ENCODE measurements around the gene CD4.

The CD4 gene

GRCh38 chr12:6757028-6757690 lies 32.2 kb upstream of the CD4 start:
- H3K9me3 ChIP-seq (ENCODE audit: control insufficient read depth, insufficient read depth, low read length): no peaks in the 10 kb centered on the region
- no peak overlapping the region for H3K9ac ChIP-seq (ENCODE audit: low read depth, low read length)
- no peaks in the 10 kb centered on the region for H3K36me3 ChIP-seq (ENCODE audit: insufficient read depth, low read length)
- peaks cover 15% of the 10 kb centered on the region for H3K4me1 ChIP-seq (ENCODE audit: insufficient read depth, low read length)

DNA sequence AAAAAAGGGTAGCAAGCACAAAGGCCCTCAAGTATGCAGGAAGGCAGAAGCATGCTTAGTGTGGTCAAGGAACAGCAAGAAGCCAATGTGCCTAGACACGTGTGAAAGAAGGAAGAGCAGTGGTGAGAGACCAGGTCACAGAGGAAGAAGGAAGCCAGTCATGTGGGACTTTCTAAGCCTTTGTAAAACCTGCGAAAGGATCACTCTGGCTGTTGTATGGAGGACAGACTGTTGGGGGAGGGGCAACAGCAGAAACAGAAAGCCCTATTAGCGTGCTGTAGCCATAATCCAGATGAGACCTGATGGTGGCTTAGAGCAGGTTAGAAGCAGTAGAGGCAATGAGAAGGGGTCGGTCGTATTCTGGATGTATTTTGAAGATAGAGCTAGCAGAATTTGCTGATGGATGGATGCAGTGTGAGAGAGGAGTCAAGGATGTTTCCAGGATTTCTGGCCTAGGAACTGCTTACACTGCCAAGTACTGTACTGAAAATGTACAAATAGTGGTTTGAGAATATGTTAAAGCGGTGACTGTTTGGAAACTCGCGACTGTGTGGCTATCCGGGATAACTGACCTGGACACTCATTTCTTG lies 30.7 kb upstream of the CD4 start:
- Histone ChIP-seq H3K9me3 (ENCODE audit: control insufficient read depth, insufficient read depth, low read length) (no peaks in the 10 kb centered on the region), H3K36me3 (ENCODE audit: insufficient read depth, low read length) (no peaks in the 10 kb centered on the region), H3K4me1 (ENCODE audit: insufficient read depth, low read length) (peaks cover 20% of the 10 kb centered on the region), H3K9ac (ENCODE audit: low read depth, low read length) (no peak overlapping the region)

DNA sequence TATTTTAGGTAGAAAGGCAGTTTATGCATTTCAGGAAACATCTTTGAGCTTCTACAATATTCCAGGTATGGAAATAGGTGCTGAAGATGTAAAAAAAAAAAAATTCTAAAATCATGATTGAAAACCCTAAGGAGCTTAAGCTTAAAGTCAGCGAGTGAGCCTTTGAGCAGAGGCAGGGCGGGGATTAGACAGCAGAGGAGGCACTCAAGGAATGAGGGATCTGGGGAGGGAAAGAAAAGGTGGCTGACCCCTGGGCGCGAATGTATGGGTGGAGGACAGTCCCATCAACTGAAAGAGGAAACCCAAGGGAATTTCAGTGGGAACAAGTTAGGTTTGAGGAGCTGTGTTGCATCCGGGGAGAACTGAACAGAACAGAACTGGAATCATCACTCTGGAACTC lies 29.6 kb upstream of the CD4 start:
- Histone ChIP-seq H3K9me3 (ENCODE audit: control insufficient read depth, insufficient read depth, low read length) (no peaks in the 10 kb centered on the region), H3K9ac (ENCODE audit: low read depth, low read length) (no peak overlapping the region), H3K36me3 (ENCODE audit: insufficient read depth, low read length) (no peaks in the 10 kb centered on the region), H3K4me1 (ENCODE audit: insufficient read depth, low read length) (peaks cover 17% of the 10 kb centered on the region)

- no peaks in the 10 kb centered on the region for H3K9me3 ChIP-seq (ENCODE audit: control insufficient read depth, insufficient read depth, low read length)
- H3K4me1 ChIP-seq (ENCODE audit: insufficient read depth, low read length): peaks cover 21% of the 10 kb centered on the region
- no peaks in the 10 kb centered on the region for H3K36me3 ChIP-seq (ENCODE audit: insufficient read depth, low read length)
- H3K9ac ChIP-seq (ENCODE audit: low read depth, low read length): peak overlapping the region; percentile 36
Measured at GRCh38 chr12:6763380-6763779, 25.9 kb upstream of the CD4 start.

- H3K36me3 ChIP-seq (ENCODE audit: insufficient read depth, low read length): no peaks in the 10 kb centered on the region
- H3K9ac ChIP-seq (ENCODE audit: low read depth, low read length): peak overlapping the region; percentile 36
- H3K9me3 ChIP-seq (ENCODE audit: control insufficient read depth, insufficient read depth, low read length): no peaks in the 10 kb centered on the region
- H3K4me1 ChIP-seq (ENCODE audit: insufficient read depth, low read length): peaks cover 22% of the 10 kb centered on the region
Measured at GRCh38 chr12:6764011-6764828, 25.1 kb upstream of the CD4 start.

DNA sequence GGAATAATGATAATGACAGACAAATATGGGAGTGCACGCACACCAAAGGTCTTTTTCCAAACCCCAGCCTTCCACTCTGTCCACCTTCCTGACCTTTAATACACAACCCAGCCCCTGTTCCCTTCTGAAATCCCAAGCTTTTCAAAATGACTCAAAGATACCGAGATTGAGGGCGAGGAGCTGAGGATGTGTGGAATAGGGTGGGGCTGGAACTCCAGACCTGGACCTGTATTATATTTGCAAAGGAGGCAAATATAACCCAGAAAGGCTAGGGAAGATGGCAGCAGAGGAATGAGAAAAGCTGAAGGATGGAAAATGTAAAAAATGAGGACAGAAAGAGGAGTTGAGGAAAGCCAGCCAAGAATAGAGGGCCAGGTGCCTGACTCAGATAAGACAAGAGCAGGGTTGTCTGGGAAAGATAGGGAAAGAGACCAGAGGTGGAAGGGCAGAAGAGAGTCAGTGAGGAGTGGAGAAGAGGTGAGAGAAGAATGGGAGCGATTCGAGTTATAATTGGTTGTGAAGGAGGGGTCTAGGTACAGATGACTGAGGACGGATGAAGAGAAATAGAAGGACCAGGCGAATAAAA lies 24.2 kb upstream of the CD4 start:
- Histone ChIP-seq H3K4me1 (ENCODE audit: insufficient read depth, low read length) (peaks cover 25% of the 10 kb centered on the region), H3K9me3 (ENCODE audit: control insufficient read depth, insufficient read depth, low read length) (no peaks in the 10 kb centered on the region), H3K9ac (ENCODE audit: low read depth, low read length) (peak overlapping the region; percentile 83), H3K36me3 (ENCODE audit: insufficient read depth, low read length) (no peaks in the 10 kb centered on the region)

- peak within 1 kb of the TSS; percentile 83 for H3K9ac ChIP-seq (ENCODE audit: low read depth, low read length)
- H3K9me3 ChIP-seq (ENCODE audit: control insufficient read depth, insufficient read depth, low read length): no peaks in the 10 kb centered on the region
- no peaks in the 10 kb centered on the region for H3K36me3 ChIP-seq (ENCODE audit: insufficient read depth, low read length)
- H3K4me1 ChIP-seq (ENCODE audit: insufficient read depth, low read length): peaks cover 25% of the 10 kb centered on the region
Measured at GRCh38 chr12:6765634-6766581, 23.4 kb upstream of the CD4 start, which contains the start of gene PTMS. PTMS (plus strand) TSS chr12:6766363; CDS start chr12:6766706, 343 bp downstream.

DNA sequence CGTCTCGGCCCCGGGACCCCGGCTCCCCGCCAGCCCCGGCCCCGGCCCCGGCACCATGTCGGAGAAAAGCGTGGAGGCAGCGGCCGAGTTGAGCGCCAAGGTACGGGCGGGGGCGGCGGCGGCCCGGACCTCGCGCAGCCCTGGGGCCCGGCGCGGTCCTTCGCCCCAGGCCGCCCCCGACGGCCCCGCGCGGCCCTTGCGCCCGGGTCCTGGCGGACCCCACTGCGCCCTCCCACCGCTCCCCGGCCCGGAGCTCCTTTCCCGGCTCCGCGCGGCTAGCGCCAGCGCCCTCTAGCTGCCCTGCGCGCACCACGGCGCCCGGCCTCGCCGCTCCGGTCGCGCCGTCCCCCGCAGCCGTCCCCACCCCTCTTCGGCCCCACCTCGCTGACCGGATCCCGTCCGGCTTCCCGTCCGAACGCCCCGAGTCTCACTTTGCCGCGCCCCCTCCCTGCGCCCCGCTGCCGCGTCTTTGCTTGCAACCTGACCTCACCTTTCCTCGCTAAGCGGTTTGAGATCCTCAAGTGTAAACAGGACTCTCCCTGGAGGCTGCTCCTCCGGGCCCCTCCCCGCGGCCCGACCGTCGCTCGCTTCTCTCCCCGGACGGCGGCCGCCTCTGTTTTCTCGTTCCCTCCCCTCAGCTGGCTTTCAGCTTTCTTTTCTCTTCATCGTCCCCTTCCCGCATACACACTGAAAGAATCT lies 22.5 kb upstream of the CD4 start:
- Histone ChIP-seq H3K9ac (ENCODE audit: low read depth, low read length) (peak overlapping the region; percentile 83), H3K9me3 (ENCODE audit: control insufficient read depth, insufficient read depth, low read length) (no peaks in the 10 kb centered on the region), H3K4me1 (ENCODE audit: insufficient read depth, low read length) (peaks cover 25% of the 10 kb centered on the region), H3K36me3 (ENCODE audit: insufficient read depth, low read length) (no peaks in the 10 kb centered on the region)

DNA sequence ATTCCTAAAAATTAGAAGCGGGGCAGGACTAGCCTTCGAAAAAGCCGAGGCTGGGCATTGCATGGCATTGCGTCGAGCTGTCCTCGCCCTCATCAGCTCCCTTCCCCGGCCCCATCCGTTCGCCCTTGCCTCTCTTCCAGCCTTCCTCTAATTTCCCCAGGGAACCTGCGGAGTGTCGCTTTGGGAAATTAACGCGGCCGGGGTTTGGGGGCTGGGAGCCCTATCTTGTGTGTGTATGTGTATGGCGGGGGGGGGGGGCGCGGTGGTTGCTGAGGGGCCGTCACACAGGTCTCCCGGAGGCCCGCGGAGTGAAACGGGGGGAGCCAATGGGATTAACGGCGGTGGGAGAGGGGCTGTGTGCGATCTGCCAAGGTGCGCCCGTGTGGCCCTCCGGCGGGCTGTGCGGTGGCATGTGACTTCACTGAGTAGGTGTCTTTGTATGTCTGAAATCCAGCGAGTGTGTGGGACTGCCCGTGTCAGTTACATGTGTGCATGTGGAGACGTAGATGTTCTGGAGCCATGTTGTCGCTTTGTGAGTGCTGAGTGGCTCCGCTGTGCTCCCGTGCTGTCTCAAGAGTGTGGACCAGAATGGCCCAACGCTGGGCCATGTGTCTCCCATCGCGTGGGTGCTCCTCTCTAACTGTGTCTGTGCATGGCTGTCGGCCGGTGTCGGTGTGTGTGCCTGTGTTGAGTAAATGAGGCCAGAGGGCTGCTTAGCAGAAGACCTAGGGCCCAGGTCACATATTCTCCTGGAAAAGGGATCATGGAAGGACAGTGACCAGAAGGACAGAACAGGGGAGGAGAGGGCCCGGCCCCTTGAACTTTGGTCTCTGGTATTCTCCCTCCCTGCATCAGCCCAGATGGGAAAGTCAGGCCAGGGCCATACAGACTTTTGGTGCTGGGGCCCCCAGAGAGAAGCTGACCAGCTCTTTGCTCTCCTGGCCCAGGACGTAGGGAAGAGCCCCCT lies 21.7 kb upstream of the CD4 start:
- peaks cover 25% of the 10 kb centered on the region for H3K4me1 ChIP-seq (ENCODE audit: insufficient read depth, low read length)
- H3K9ac ChIP-seq (ENCODE audit: low read depth, low read length): peak overlapping the region; percentile 83
- no peaks in the 10 kb centered on the region for H3K9me3 ChIP-seq (ENCODE audit: control insufficient read depth, insufficient read depth, low read length)
- no peaks in the 10 kb centered on the region for H3K36me3 ChIP-seq (ENCODE audit: insufficient read depth, low read length)

DNA sequence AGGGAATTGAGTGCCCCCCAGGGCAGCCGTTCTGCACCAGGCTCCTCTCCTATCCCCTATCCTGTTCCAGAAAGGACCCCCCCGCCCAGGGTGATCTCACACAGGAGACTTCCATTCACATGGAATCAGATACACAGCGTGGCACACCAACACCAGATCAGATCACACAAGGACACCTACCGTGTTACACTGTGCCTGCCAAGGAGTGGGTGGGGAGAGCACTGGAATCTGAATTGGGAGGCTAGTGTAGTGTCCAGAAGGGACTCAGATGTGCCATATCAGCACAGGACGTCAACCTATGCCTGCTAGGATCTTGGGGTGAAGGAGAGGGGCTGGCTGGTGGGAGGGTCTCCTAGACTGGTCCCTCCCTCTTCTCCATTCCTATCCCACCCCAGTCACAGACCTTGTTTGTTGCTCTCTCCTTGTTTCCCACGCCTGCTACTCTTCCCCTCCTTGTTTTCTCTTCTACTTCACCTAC lies 20.9 kb upstream of the CD4 start:
- H3K9ac ChIP-seq (ENCODE audit: low read depth, low read length): peak overlapping the region; percentile 83
- no peaks in the 10 kb centered on the region for H3K9me3 ChIP-seq (ENCODE audit: control insufficient read depth, insufficient read depth, low read length)
- no peaks in the 10 kb centered on the region for H3K36me3 ChIP-seq (ENCODE audit: insufficient read depth, low read length)
- peaks cover 29% of the 10 kb centered on the region for H3K4me1 ChIP-seq (ENCODE audit: insufficient read depth, low read length)

GRCh38 chr12:6768990-6769389 lies 20.3 kb upstream of the CD4 start:
- no peaks in the 10 kb centered on the region for H3K9me3 ChIP-seq (ENCODE audit: control insufficient read depth, insufficient read depth, low read length)
- H3K9ac ChIP-seq (ENCODE audit: low read depth, low read length): peak overlapping the region; percentile 83
- H3K4me1 ChIP-seq (ENCODE audit: insufficient read depth, low read length): peaks cover 23% of the 10 kb centered on the region
- no peaks in the 10 kb centered on the region for H3K36me3 ChIP-seq (ENCODE audit: insufficient read depth, low read length)

GRCh38 chr12:6769666-6770065 lies 19.7 kb upstream of the CD4 start:
- Histone ChIP-seq H3K9ac (ENCODE audit: low read depth, low read length) (no peak overlapping the region), H3K4me1 (ENCODE audit: insufficient read depth, low read length) (peaks cover 26% of the 10 kb centered on the region), H3K36me3 (ENCODE audit: insufficient read depth, low read length) (no peaks in the 10 kb centered on the region), H3K9me3 (ENCODE audit: control insufficient read depth, insufficient read depth, low read length) (no peaks in the 10 kb centered on the region)

Data from ES-I3 (cell line).